T-helper 2 cell treated with Interferon-gamma antibody and Interleukin-4, amounts not matched to agents 5 μg/mL and 100 μg/mL, for 36 hours (primary cell): Measurements from ENCODE around the gene FNIP1.
"Not testable (repeated sequence)": the region's sequence is repeated elsewhere in the genome, so short reads cannot be mapped to it uniquely, and the experiment has no call there.

Experiments
- DNase-seq: peaks from one replicate; pipeline ENCODE4 v3.0.0; 2021; ENCODE audit warnings: low spot score
- H3K27ac Mint-ChIP-seq: one replicate; pipeline ENCODE4 v1.8.0; 2021; ENCODE audit warnings: mild to moderate bottlenecking, mixed read lengths
- H3K27me3 Mint-ChIP-seq: one replicate; pipeline ENCODE4 v1.8.0; 2021; ENCODE audit warnings: low read depth, mixed read lengths
- H3K36me3 Mint-ChIP-seq: one replicate; pipeline ENCODE4 v1.8.0; 2021; ENCODE audit warnings: low read depth, mixed read lengths
- H3K4me1 Mint-ChIP-seq: one replicate; pipeline ENCODE4 v1.8.0; 2021; ENCODE audit warnings: low read depth, mixed read lengths
- H3K4me3 Mint-ChIP-seq: one replicate; pipeline ENCODE4 v1.8.0; 2022; ENCODE audit warnings: mild to moderate bottlenecking, moderate library complexity, mixed read lengths
- H3K9me3 Mint-ChIP-seq: one replicate; pipeline ENCODE4 v1.8.0; 2021; ENCODE audit warnings: mixed read lengths

The FNIP1 gene

GRCh38 chr5:131679911-131680310 is 116.9 kb downstream of the FNIP1 start:
- Mint-ChIP-seq H3K27me3 (no peaks in the 10 kb centered on the region), H3K4me1 (peaks cover 9% of the 10 kb centered on the region), H3K36me3 (peaks cover 46% of the 10 kb centered on the region), H3K27ac (no peak overlapping the region), H3K4me3 (no peak overlapping the region), H3K9me3 (no peaks in the 10 kb centered on the region)
- DNase-seq: no peak

GRCh38 chr5:131678273-131678672 is 118.5 kb downstream of the FNIP1 start:
- H3K27me3 Mint-ChIP-seq, H3K27ac Mint-ChIP-seq: not testable (repeated sequence)
- peaks cover 58% of the 10 kb centered on the region for H3K36me3 Mint-ChIP-seq

GRCh38 chr5:131677115-131677514 is 119.7 kb downstream of the FNIP1 start:
- no peaks in the 10 kb centered on the region for H3K9me3 Mint-ChIP-seq
- H3K27ac Mint-ChIP-seq: no peak overlapping the region
- no peak for DNase-seq
- H3K27me3 Mint-ChIP-seq: no peaks in the 10 kb centered on the region
- H3K4me3 Mint-ChIP-seq: no peak overlapping the region
- peaks cover 20% of the 10 kb centered on the region for H3K4me1 Mint-ChIP-seq
- peaks cover 61% of the 10 kb centered on the region for H3K36me3 Mint-ChIP-seq

More at GRCh38 chr5:131678273-131678672, 118.5 kb downstream of the FNIP1 start:
- H3K4me3 Mint-ChIP-seq, DNase-seq, H3K9me3 Mint-ChIP-seq: not testable (repeated sequence)
- peaks cover 17% of the 10 kb centered on the region for H3K4me1 Mint-ChIP-seq

- Mint-ChIP-seq H3K9me3 (no peaks in the 10 kb centered on the region), H3K4me3 (no peak overlapping the region), H3K36me3 (peaks cover 74% of the 10 kb centered on the region), H3K27ac (peak overlapping the region; percentile 9), H3K27me3 (no peaks in the 10 kb centered on the region), H3K4me1 (peaks cover 29% of the 10 kb centered on the region)
- DNase-seq: no peak
Measured at GRCh38 chr5:131672776-131673175, 124.0 kb downstream of the FNIP1 start.

GRCh38 chr5:131671994-131672655 is 124.7 kb downstream of the FNIP1 start:
- peaks cover 28% of the 10 kb centered on the region for H3K4me1 Mint-ChIP-seq
- no peak overlapping the region for H3K4me3 Mint-ChIP-seq
- H3K9me3 Mint-ChIP-seq: no peaks in the 10 kb centered on the region
- no peak for DNase-seq
- H3K27ac Mint-ChIP-seq: peak overlapping the region; percentile 9
- H3K36me3 Mint-ChIP-seq: peaks cover 73% of the 10 kb centered on the region
- no peaks in the 10 kb centered on the region for H3K27me3 Mint-ChIP-seq

GRCh38 chr5:131671409-131671808 is 125.4 kb downstream of the FNIP1 start:
- no peak for DNase-seq
- Mint-ChIP-seq H3K27me3 (no peaks in the 10 kb centered on the region), H3K27ac (peak overlapping the region; percentile 0), H3K4me3 (no peak overlapping the region), H3K4me1 (peaks cover 28% of the 10 kb centered on the region), H3K9me3 (no peaks in the 10 kb centered on the region), H3K36me3 (peaks cover 70% of the 10 kb centered on the region)

- peaks cover 60% of the 10 kb centered on the region for H3K36me3 Mint-ChIP-seq
- H3K27ac Mint-ChIP-seq: no peak overlapping the region
- no peaks in the 10 kb centered on the region for H3K4me1 Mint-ChIP-seq
- H3K4me3 Mint-ChIP-seq: no peak overlapping the region
- H3K27me3 Mint-ChIP-seq: no peaks in the 10 kb centered on the region
- no peak for DNase-seq
- H3K9me3 Mint-ChIP-seq: peaks cover 12% of the 10 kb centered on the region
Measured at GRCh38 chr5:131664929-131665328, 131.9 kb downstream of the FNIP1 start.

- Mint-ChIP-seq H3K9me3 (peaks cover 12% of the 10 kb centered on the region), H3K36me3 (peaks cover 63% of the 10 kb centered on the region), H3K27me3 (no peaks in the 10 kb centered on the region), H3K4me1 (peaks cover 3% of the 10 kb centered on the region), H3K27ac (no peak overlapping the region), H3K4me3 (no peak overlapping the region)
- DNase-seq: no peak
Measured at GRCh38 chr5:131661933-131662332, 134.9 kb downstream of the FNIP1 start.

- Mint-ChIP-seq H3K4me1 (peaks cover 10% of the 10 kb centered on the region), H3K27ac (no peak overlapping the region), H3K27me3 (no peaks in the 10 kb centered on the region), H3K36me3 (peaks cover 65% of the 10 kb centered on the region), H3K4me3 (no peak overlapping the region), H3K9me3 (peaks cover 12% of the 10 kb centered on the region)
- DNase-seq: no peak
Measured at GRCh38 chr5:131659841-131660240, 137.0 kb downstream of the FNIP1 start.

GRCh38 chr5:131659290-131659689 is 137.5 kb downstream of the FNIP1 start:
- H3K4me3 Mint-ChIP-seq: no peak overlapping the region
- H3K36me3 Mint-ChIP-seq: peaks cover 65% of the 10 kb centered on the region
- no peak overlapping the region for H3K27ac Mint-ChIP-seq
- H3K4me1 Mint-ChIP-seq: peaks cover 10% of the 10 kb centered on the region
- no peaks in the 10 kb centered on the region for H3K27me3 Mint-ChIP-seq
- DNase-seq: no peak
- H3K9me3 Mint-ChIP-seq: peaks cover 12% of the 10 kb centered on the region

- H3K9me3 Mint-ChIP-seq: no peaks in the 10 kb centered on the region
- H3K4me3 Mint-ChIP-seq: no peak overlapping the region
Measured at GRCh38 chr5:131654776-131655175, 142.0 kb downstream of the FNIP1 start.

GRCh38 chr5:131654309-131654708 is 142.5 kb downstream of the FNIP1 start:
- no peak overlapping the region for H3K27ac Mint-ChIP-seq
- peaks cover 13% of the 10 kb centered on the region for H3K4me1 Mint-ChIP-seq
- DNase-seq: no peak
- peaks cover 56% of the 10 kb centered on the region for H3K36me3 Mint-ChIP-seq
- no peaks in the 10 kb centered on the region for H3K9me3 Mint-ChIP-seq
- H3K4me3 Mint-ChIP-seq: no peak overlapping the region
- H3K27me3 Mint-ChIP-seq: no peaks in the 10 kb centered on the region

More at GRCh38 chr5:131654776-131655175, 142.0 kb downstream of the FNIP1 start:
- H3K36me3 Mint-ChIP-seq: peaks cover 58% of the 10 kb centered on the region
- peaks cover 13% of the 10 kb centered on the region for H3K4me1 Mint-ChIP-seq
- no peak for DNase-seq
- no peaks in the 10 kb centered on the region for H3K27me3 Mint-ChIP-seq
- no peak overlapping the region for H3K27ac Mint-ChIP-seq

- Mint-ChIP-seq H3K27me3 (no peaks in the 10 kb centered on the region), H3K4me3 (no peak overlapping the region), H3K27ac (no peak overlapping the region), H3K4me1 (peaks cover 7% of the 10 kb centered on the region), H3K36me3 (peaks cover 58% of the 10 kb centered on the region), H3K9me3 (no peaks in the 10 kb centered on the region)
- no peak for DNase-seq
Measured at GRCh38 chr5:131649161-131649560, 147.7 kb downstream of the FNIP1 start.

- peaks cover 58% of the 10 kb centered on the region for H3K36me3 Mint-ChIP-seq
- H3K4me3 Mint-ChIP-seq: no peak overlapping the region
- H3K27me3 Mint-ChIP-seq: no peaks in the 10 kb centered on the region
- H3K9me3 Mint-ChIP-seq: no peaks in the 10 kb centered on the region
- no peak for DNase-seq
- H3K27ac Mint-ChIP-seq: no peak overlapping the region
- H3K4me1 Mint-ChIP-seq: peaks cover 7% of the 10 kb centered on the region
Measured at GRCh38 chr5:131647048-131647769, 149.6 kb downstream of the FNIP1 start.
